Astrocyte (in vitro differentiated cells and primary cell): ENCODE results near the gene FAP. TPM values are rescaled to one million over a fixed set of nuclear protein-coding genes. Genes with fewer than 3 reads are reported as not detected.

ENCODE experiments used
- DNase-seq: peaks from one replicate; pipeline ENCODE4 v3.0.0-alpha.2; 2010; ENCODE audit warnings: low read depth
- FAIRE-seq: peaks from 2 replicates; lab custom pipeline; 2011; peaks lifted over from hg19 to GRCh38; lab: Jason Lieb, UNC
- H2AFZ ChIP-seq: 2 replicates; pipeline ENCODE4 v1.6.0; 2012; ENCODE audit warnings: low read depth, low read length, inconsistent platforms
- H3K27ac ChIP-seq: 2 replicates; pipeline ENCODE4 v1.5.1; 2011; ENCODE audit warnings: low read depth, low read length, inconsistent platforms
- H3K27me3 ChIP-seq: 2 replicates; pipeline ENCODE4 v1.6.0; 2011; ENCODE audit warnings: low read length, inconsistent platforms; ENCODE audit not compliant: insufficient read depth
- H3K36me3 ChIP-seq: 2 replicates; pipeline ENCODE4 v1.5.1; 2011; ENCODE audit warnings: low read length, inconsistent platforms; ENCODE audit not compliant: insufficient read depth
- H3K4me1 ChIP-seq: 2 replicates; pipeline ENCODE4 v1.5.1; 2011; ENCODE audit warnings: low read length, inconsistent platforms; ENCODE audit not compliant: insufficient read depth
- H3K4me2 ChIP-seq: 2 replicates; pipeline ENCODE4 v1.6.0; 2012; ENCODE audit warnings: low read length, inconsistent platforms
- H3K4me3 ChIP-seq: 2 replicates; pipeline ENCODE4 v1.5.1; 2011; ENCODE audit warnings: low read depth, mild to moderate bottlenecking, low read length, inconsistent platforms; ENCODE audit not compliant: insufficient read depth
- H3K79me2 ChIP-seq: 2 replicates; pipeline ENCODE4 v1.6.0; 2012; ENCODE audit warnings: mild to moderate bottlenecking, low read length, inconsistent platforms; ENCODE audit not compliant: insufficient read depth
- H3K9ac ChIP-seq: 2 replicates; pipeline ENCODE4 v1.6.0; 2012; ENCODE audit warnings: mild to moderate bottlenecking, low read length, inconsistent platforms
- H3K9me3 ChIP-seq: 2 replicates; pipeline ENCODE4 v1.5.1; 2012; ENCODE audit warnings: low read depth, mild to moderate bottlenecking, low read length, inconsistent platforms; ENCODE audit not compliant: insufficient read depth
- H4K20me1 ChIP-seq: 2 replicates; pipeline ENCODE4 v1.6.0; 2012; ENCODE audit warnings: low read length, inconsistent platforms; ENCODE audit not compliant: insufficient read depth
- H3K27ac Mint-ChIP-seq: one replicate; pipeline ENCODE4 v1.8.0; 2021; ENCODE audit warnings: mild to moderate bottlenecking, mixed read lengths; ENCODE audit not compliant: unreplicated experiment
- H3K27me3 Mint-ChIP-seq: one replicate; pipeline ENCODE4 v1.8.0; 2021; ENCODE audit warnings: low read depth, mixed read lengths; ENCODE audit not compliant: unreplicated experiment
- H3K36me3 Mint-ChIP-seq: one replicate; pipeline ENCODE4 v1.8.0; 2021; ENCODE audit warnings: low read depth, mixed read lengths; ENCODE audit not compliant: unreplicated experiment
- H3K4me1 Mint-ChIP-seq: one replicate; pipeline ENCODE4 v1.8.0; 2021; ENCODE audit warnings: low read depth, mixed read lengths; ENCODE audit not compliant: unreplicated experiment
- H3K4me3 Mint-ChIP-seq: one replicate; pipeline ENCODE4 v1.8.0; 2021; ENCODE audit warnings: mild to moderate bottlenecking, moderate library complexity, mixed read lengths; ENCODE audit not compliant: unreplicated experiment
- H3K9me3 Mint-ChIP-seq: one replicate; pipeline ENCODE4 v1.8.0; 2021; ENCODE audit warnings: mild to moderate bottlenecking, mixed read lengths; ENCODE audit not compliant: unreplicated experiment
- EZH2 ChIP-seq: IDR thresholded peaks from 2 replicates; pipeline ENCODE4 v1.6.1; 2012; ENCODE audit warnings: mild to moderate bottlenecking, low read length, inconsistent platforms; ENCODE audit not compliant: insufficient read depth
- total RNA-seq: library from RNA; stranded (reverse); gene quantifications from 2 replicates; pipeline ENCODE4 v1.2.1, GENCODE V29; 2021
- TF ChIP-seq, protein P1 (sequence below): IDR thresholded peaks from 2 replicates; pipeline ENCODE4 v1.5.1; 2011; ENCODE audit warnings: low read depth, mild to moderate bottlenecking, inconsistent platforms, low read length, moderate library complexity; ENCODE audit not compliant: insufficient read depth

Gene FAP
- total RNA-seq, 1 donor from 2014 or later = 1.3 TPM

DNA sequence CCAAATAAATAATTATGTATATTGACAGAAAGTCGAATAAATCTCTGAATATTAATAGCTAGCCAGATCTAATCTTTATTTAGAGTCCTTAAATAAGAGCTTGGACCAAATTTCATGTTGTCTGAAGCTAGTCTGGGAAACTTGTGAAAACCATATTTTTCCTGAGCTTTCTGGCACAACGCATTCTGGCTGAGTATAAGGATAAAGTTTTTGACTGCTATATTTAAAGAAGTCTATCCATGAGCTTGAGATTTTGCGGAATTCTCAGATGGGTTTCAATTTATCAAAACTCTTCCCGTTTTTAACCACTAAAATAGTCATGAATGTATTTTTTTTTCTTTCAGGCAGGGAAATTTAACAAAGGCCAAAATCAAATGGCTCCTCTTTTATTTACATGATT, 23.8 kb downstream of the FAP start:
- H3K4me1 ChIP-seq = no peaks in the 10 kb centered on the region
- no peak overlapping the region for H3K4me3 Mint-ChIP-seq
- no peak overlapping the region for H3K9ac ChIP-seq
- peaks cover 9% of the 10 kb centered on the region for H3K79me2 ChIP-seq
- no peak for DNase-seq
- no peak overlapping the region for H3K4me2 ChIP-seq
- no peaks in the 10 kb centered on the region for H3K27me3 ChIP-seq
- peaks cover 7% of the 10 kb centered on the region for H4K20me1 ChIP-seq
- TF ChIP-seq EZH2 = no peak
- TF ChIP-seq, protein P1, sequence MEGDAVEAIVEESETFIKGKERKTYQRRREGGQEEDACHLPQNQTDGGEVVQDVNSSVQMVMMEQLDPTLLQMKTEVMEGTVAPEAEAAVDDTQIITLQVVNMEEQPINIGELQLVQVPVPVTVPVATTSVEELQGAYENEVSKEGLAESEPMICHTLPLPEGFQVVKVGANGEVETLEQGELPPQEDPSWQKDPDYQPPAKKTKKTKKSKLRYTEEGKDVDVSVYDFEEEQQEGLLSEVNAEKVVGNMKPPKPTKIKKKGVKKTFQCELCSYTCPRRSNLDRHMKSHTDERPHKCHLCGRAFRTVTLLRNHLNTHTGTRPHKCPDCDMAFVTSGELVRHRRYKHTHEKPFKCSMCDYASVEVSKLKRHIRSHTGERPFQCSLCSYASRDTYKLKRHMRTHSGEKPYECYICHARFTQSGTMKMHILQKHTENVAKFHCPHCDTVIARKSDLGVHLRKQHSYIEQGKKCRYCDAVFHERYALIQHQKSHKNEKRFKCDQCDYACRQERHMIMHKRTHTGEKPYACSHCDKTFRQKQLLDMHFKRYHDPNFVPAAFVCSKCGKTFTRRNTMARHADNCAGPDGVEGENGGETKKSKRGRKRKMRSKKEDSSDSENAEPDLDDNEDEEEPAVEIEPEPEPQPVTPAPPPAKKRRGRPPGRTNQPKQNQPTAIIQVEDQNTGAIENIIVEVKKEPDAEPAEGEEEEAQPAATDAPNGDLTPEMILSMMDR = no peak
- no peak overlapping the region for H2AFZ ChIP-seq
- H3K9me3 ChIP-seq = no peaks in the 10 kb centered on the region
- no peaks in the 10 kb centered on the region for H3K27me3 Mint-ChIP-seq
- no peak overlapping the region for H3K27ac ChIP-seq
- H3K27ac Mint-ChIP-seq = no peak overlapping the region
- H3K4me1 Mint-ChIP-seq = peaks cover 4% of the 10 kb centered on the region
- H3K4me3 ChIP-seq = no peak overlapping the region
- peak; percentile 20 for FAIRE-seq
- no peaks in the 10 kb centered on the region for H3K9me3 Mint-ChIP-seq
- H3K36me3 Mint-ChIP-seq = no peaks in the 10 kb centered on the region
- peaks cover 78% of the 10 kb centered on the region for H3K36me3 ChIP-seq

DNA sequence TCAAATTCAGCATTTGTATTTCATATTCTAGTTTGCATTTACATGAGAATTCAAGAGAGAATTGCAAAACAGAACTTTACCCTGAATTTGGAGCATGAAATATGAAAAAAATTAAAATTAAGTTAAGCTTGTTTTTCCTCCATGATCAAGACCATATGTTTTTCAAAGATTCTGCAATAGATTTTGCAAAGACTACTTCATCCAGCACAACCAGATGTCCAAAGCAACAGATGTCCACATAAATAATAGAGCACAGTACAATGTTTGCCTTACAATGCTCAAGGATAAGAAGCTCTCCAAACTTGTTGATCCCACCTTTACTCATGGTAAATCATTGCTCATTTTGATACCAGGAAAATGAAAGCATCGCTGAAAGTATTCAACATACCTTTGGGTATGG, 25.6 kb downstream of the FAP start:
- H3K9me3 ChIP-seq = no peaks in the 10 kb centered on the region
- no peaks in the 10 kb centered on the region for H3K27me3 Mint-ChIP-seq
- H3K36me3 ChIP-seq = peaks cover 75% of the 10 kb centered on the region
- no peak overlapping the region for H3K27ac Mint-ChIP-seq
- TF ChIP-seq, protein P1 = no peak
- TF ChIP-seq EZH2 = no peak
- peaks cover 7% of the 10 kb centered on the region for H4K20me1 ChIP-seq
- no peak overlapping the region for H3K4me2 ChIP-seq
- no peak overlapping the region for H2AFZ ChIP-seq
- H3K27me3 ChIP-seq = no peaks in the 10 kb centered on the region
- H3K79me2 ChIP-seq = peaks cover 9% of the 10 kb centered on the region
- FAIRE-seq = no peak
- no peak overlapping the region for H3K9ac ChIP-seq
- peaks cover 4% of the 10 kb centered on the region for H3K4me1 Mint-ChIP-seq
- H3K27ac ChIP-seq = no peak overlapping the region
- no peaks in the 10 kb centered on the region for H3K4me1 ChIP-seq
- no peaks in the 10 kb centered on the region for H3K36me3 Mint-ChIP-seq
- DNase-seq = no peak
- no peaks in the 10 kb centered on the region for H3K9me3 Mint-ChIP-seq
- H3K4me3 Mint-ChIP-seq = no peak overlapping the region
- H3K4me3 ChIP-seq = no peak overlapping the region

DNA sequence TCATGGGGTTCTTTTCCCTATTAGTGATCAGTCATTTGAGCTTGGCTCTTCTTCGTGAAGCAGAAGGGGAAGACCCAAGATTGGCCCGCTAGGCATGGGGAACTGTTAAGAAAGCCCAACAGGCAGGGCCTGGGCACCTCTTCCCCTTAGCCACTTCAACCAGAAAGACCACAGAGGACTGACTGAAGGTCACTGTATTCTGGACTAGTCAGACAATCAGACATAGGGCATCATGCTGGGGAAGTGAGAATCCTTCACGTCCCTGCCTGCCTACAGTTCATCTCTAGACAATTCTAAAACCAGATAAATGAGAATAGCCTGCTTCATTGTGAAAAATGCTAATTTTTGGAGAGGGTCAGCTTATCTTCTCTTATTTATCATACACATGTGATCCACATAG, 28.1 kb downstream of the FAP start:
- Mint-ChIP-seq H3K27me3 (no peaks in the 10 kb centered on the region), H3K9me3 (no peaks in the 10 kb centered on the region), H3K36me3 (no peaks in the 10 kb centered on the region), H3K4me3 (no peak overlapping the region), H3K4me1 (peaks cover 6% of the 10 kb centered on the region), H3K27ac (no peak overlapping the region)
- TF ChIP-seq, protein P1 = no peak
- TF ChIP-seq EZH2 = no peak
- no peak for FAIRE-seq
- Histone ChIP-seq H3K27me3 (no peaks in the 10 kb centered on the region), H3K9me3 (no peaks in the 10 kb centered on the region), H4K20me1 (peaks cover 5% of the 10 kb centered on the region), H3K36me3 (peaks cover 78% of the 10 kb centered on the region), H3K27ac (no peak overlapping the region), H3K4me1 (peaks cover 7% of the 10 kb centered on the region), H3K79me2 (peaks cover under 1% of the 10 kb centered on the region), H3K4me3 (no peak overlapping the region), H3K4me2 (no peak overlapping the region), H3K9ac (no peak overlapping the region), H2AFZ (no peak overlapping the region)
- no peak for DNase-seq
